Glomerular visceral epithelial cell (primary cell): ENCODE measurements around the gene ACOT8.

ENCODE experiments used
- DNase-seq: peaks from one replicate; pipeline ENCODE4 v3.0.0-alpha.2; 2016; ENCODE audit errors: extremely low spot score

ACOT8 gene

DNA sequence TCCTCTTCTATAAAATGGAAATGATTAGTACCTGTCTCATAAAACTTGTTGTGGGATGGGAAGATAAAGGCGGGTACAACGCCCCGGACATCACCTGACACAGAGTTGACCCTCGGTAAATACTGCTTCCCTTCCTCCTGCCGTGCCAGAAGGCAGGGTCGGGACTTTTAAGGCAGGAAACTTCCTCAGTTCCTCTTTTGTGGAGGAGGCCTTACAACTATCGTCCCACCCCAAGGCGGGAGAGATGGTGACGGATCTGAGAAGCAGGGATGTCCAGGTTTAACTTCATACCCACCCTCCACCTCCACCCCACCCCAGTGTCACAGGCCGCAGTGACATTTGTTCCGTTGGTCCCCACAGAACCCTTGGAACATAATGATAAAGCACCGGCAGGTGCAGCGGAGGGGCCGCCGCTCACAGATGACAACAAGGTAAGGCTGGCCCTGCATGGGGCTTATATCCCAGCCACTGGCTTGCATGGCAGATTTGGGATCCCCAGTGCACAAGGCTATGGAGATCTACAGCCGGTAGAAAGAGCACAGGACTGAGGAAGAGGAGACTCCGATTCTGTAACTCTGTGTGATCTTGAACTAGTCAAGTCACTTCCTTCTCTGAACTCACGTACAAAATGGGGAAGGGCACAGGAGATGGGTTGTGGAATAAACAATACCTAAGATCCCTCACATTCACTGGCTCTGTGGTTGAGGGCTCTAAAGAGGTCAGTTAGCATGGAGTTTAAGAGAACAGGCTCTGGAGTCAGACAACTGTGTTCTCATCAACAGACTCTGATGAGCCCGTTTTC, 64.7 kb downstream of the ACOT8 start:
- no peak for DNase-seq
